Stimulated activated CD8-positive, alpha-beta memory T cell treated with anti-CD3 and anti-CD28 coated beads, Interleukin-4, amount 100 ng/mL, for 1 hour (primary cell): ENCODE measurements around the gene PRDM16.

ENCODE experiments used
- DNase-seq, 2 donors: peaks; one replicate each; pipeline ENCODE4 v3.0.0-alpha.2; 2020; ENCODE audit warnings: low read depth in 2 of 2, low spot score in 1 of 2

Gene PRDM16

DNA sequence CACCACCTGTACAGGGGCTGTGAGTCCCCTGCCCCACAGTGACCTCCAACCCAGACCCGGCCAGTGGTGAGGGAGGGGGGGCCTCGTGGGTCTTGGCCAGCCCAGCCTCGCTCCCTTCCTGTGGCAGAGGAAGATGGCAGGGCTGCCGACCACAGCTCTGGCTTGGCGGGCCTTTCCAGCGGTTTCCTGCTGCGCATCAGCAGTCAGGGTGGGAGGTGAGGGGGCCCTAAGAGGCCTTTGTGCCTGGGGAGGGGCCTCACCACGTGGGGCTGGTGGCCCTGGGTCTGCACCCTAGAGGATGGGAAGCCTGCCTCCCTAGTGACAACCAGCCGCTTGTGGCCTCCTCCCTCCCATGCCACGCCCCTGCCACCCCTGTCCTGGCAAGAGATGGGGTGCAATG, 312.9 kb downstream of the PRDM16 start:
- no peak for DNase-seq

DNA sequence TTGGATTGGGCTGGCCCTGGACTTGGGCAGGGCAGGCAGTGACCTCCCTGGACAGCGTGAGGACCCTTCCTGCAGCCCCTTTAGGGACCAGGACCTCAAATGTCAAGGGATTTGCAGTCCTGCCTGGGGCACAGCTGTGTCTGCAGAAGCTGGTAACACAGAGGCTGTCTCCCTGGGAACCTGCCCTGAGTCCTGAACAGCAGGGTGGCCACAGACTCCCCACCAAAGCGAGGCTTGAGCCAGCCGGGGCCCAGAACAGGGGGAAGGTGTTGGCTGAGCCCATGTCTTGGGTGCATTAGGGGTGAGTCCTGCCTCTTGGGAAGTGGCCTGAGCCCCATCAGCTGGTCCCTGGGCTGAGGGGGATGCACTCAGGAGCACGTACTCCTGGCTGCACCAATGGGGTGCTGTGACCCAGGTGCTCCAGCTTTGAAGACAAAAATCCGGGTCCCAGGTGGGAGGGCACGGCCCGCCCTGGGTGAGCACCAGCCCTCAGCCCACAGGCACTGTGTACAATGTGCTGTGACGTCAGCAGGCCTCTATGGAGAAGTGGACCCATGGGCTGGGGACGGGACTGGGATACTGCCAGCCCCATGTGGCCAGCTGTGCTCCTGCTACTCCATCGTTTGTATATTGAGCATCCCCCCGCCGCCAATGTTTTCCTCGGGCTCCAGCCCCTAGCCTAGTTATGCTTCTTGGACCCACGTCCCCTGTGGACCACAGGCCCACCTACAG, 313.5 kb downstream of the PRDM16 start:
- no peak for DNase-seq

DNA sequence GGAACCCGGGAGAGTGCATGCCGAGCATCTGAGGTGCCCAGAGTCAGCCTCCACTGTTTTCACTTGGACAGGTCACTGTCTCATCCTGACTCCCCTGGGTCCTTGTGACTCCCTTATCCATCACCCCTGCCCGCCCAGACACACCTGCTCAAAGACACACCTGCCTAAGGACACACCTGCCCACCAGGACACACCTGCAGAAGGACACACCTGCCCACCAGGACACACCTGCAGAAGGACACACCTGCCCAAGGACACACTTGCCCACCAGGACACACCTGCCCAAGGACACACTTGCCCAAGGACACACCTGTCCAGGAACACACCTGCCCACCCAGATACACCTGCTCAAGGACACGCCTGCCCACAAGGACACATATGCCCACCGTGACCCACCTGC, 314.7 kb downstream of the PRDM16 start:
- DNase-seq = no peak

DNA sequence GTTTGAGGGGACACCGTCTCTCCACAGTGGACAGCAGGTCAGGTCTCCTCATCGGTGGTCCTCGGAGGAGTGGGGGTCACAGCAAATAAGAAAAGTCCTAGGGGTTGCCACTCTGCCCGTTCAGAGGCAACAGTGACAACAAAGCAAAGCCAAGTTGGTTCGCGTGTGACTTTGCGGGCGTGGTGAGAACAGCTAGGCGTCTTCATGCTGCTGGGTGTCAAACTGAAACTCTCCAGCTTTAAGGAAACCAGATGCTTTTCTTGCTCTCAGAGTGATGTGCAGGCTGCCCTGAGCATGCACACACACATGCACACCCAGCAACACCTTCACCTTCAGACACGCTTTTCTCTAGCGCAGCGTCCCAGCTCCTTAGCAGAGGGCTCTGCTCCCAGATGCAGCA, 315.4 kb downstream of the PRDM16 start:
- peak in 1 of 2 donors; percentile 1 for DNase-seq

DNA sequence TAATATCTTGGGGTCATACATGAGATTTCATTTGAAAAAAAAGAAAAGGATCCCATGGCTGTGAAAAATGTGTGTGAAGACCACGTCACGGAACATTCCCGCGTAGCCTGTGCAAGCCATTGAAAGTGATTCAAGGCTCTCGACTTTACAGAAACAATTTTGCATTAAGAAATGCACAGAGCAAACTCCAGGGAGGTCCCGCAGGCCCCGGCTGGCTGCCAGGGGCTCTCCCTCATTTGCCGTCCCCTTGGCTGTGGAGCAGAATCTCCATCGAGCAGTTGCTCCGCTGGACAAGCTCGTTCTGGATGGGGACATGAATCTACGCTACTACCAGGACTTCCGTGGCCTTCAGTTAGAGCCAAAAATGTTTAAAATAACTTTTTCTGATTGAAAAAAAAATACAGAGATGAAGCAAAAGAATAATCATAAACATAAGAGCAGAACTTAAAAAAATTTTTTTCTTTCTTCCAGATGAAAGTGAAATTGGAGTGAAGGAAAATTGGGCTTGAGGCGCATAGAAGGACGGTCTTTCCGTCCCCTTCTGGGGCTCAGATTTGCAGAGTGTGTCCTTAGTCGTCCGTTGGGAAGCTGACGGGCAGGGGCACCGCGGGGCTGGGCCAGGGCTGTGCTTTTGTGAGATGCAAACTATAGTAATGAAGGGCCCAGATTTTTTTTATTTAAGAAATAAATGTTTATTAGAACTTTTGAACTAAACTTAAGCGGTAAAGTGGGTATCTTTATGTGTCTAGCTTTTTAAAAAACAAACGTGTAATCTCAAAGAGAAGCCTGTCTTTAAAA, 317.4 kb downstream of the PRDM16 start:
- DNase-seq = no peak

DNA sequence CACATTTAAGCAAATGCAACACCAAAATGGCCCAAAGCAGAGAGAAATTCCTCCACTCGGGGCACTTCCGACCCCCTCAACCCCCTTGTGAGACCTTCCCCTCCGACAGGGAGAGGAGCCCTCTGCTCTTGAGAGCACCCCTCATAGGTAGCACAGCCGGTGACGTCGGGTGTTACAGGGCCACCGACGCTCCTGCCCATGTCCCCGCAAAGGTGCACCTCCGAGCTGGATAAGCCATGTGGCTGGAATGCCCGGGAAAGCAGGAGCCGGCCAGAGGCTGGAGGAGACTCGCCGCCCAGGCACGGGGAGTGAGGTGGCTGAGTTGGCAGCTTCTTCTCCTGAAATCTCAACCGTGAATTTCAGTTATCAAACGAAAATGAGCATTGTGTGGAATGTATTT, 318.4 kb downstream of the PRDM16 start:
- DNase-seq = no peak

DNA sequence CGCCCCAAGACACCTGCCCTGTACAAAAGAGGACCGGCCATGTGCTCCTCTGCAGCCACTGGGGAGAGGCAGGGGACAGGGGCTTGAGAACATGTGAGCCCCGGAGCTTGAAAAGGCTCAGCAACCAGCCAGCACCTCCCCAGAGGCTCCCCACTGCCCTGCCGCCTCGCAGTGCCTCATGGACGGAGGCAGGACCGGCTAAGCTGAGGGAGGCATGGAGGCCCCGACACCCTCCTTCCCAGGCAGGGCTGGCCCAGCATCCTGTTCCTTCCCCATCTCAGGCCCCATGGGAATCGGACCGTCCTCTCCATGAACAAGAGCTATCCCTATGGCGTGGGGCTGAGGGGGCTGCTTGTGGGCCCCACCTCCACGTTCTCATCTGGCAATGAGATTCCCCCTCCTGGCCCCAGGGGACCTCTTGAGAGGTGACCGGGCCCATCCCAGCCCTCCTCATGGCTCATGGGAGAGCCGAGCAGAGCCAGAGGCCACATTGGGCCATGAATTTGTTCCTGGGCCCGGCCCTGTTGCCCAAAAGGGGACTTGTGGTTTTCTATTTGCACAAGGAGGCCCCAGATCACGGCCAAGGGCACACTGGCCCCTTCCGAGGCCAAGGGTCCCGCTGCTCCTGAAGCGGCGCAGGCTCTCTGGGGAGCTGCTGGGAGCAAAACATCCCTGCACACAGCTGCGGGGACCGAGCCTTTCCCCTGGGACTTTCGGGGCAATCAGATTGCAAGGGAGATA, 320.3 kb downstream of the PRDM16 start:
- no peak for DNase-seq

DNA sequence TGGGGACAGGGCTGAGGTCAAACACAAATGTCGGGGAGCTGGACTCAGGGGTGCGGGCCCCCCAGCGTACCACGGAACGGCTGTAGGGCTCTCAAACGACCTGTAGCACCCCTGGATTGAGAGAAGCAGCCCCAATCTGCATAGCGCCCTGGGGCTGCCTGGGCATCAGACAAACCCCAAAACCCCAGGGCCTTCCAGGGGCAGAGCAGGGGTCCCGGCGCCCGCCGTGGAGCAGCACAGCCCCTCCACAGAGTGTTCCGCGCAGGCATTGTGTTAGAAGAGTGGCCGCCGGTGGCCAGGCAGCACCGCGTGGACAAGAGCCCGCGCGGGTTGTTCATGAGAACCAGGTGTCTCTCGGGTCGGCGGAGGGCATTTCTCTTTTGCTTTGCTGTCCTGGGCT, 321.3 kb downstream of the PRDM16 start:
- no peak for DNase-seq

DNA sequence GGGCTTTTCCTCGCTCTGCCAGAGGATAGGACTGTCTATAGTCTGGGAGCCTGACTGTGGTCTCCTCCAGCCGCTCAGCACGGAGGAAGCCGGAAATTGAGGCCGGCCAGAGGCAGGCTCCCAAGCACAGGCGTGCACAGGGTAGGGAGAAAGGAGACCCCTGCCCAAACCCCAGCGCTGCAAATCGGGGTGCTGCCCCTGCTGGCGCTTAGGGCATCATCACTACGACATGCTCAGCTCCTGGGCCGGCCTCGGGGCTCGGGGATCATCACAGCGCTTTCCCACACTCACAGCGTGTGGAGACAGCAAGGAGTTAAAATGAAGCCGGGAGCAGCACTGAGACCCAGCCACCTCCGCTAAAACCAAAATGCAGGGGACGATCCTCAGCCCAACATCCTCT, 322.7 kb downstream of the PRDM16 start:
- DNase-seq = no peak

DNA sequence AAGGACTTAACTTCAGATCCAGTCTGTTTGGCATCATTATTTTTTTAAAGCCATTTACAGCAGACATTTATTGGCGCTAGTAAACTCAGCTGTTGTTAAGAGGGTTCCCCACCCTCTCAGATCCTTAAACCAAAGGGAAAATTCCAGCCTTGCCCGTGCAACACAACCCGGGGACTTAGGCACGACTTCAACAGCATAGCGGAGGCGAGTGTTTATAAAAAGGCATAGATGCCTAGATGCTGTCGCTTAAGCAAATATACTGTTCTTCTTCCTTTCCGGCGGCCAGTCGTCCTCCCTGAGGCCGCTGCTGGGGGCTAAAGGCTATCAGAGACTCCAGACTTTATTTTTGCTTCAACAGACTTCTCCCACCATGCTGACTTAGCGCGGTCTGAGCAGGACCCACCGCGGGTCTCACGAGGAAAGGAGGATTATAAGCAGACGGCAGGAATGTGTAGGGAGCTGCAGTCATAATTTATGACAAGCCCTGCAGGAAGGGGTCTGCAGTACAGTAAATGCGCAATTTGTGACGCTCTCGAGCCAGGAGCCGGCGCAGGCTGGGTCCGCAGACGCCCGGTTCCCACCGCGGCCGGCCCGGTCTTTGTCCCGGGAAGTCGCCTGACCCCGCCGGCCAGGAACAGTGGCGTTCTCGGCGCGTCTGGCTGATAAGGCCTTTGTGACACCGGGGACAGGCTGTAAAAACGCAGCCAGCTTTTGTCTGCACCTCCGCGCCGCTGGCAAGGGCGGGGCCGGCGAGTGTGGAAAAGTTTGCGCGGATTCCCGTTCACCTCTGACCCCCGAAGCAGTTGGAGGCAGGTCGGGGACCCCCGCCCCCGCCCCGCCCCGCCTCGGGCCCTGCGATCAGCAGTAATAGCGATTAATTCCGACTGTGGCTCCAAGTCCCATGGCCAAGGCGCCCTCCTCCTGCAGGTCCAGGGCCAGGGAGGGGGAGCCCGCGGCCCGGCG, 324.3 kb downstream of the PRDM16 start:
- DNase-seq = no peak

DNA sequence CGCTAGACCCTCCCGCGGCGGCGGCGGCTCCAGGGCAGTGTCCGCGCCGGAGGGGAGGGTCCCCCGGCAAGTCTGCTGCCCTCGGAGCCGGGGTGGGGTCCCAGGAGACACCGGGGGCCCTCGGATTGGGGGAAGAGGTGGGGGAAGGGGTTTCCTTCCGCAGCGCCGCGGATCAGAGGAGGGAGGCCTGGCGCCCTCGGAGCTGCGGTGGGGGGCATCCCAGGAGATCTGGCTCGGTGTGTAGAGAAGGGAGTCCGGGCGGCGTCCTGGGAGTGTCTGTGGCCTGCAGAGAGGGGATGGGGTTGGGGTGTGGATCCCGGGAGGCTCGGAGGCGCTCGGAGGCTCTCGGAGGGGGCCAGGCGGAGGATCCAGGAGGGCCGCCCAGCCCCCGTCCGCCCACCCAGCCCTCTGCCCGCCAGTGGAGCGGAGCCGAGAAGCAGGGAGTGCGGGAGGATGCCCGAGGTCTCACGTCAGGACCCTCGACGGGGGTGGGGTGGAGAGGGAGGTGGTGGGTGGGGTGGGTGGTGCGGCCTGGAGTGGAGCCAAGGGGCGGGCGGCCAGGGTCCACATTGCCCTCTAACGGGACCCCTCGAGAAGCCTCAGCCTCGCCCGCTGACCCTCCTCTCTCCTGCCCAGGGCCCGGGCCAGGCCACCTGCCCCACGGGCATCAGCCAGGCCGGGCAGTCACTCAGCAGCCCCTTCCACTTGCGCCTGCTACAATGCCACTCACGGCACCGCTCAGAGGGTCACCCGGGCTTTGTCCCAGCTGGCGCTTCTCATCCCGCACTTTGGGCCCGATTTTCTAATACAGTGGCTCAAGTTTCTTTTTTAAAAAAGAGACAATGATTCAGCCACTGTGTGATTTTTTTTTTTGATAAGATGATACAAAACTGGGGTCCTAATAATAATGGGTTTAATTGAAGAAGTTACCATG, 325.3 kb downstream of the PRDM16 start:
- no peak for DNase-seq

DNA sequence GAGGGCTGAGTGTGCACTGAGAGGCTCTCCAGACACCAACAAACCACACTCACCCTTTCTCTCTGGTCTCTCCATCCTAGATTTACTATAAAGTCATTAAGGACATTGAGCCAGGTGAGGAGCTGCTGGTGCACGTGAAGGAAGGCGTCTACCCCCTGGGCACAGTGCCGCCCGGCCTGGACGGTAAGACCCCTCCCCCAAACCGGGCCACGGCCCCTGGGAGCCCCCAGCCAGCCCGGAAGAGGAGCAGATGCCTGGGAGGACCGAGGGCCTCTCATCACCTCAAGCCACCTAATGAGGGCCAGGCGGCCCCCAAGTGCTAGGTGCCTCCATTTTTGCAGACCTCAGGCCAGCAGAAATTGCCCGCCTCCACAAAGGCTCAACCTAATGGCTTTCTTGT, 327.4 kb downstream of the PRDM16 start:
- no peak for DNase-seq

DNA sequence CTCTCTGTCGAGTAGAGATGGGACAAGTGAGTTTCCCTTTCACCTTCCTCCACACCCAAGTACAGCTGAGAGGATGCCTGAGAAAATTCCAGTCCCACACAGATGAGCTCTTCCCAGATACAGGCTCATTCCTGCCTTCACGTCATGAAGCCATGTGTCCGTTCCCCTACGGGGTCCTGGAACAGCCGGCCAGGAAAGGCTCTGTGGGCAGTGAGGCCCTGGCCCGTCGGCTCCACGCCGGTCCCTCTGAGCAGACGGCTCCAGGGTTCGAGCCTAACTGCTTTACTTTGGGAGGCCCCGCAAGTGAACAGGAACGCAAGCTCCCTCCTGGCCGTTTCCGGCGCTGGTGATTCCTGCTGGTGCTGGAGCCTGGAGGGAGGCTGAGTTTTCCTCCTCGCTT, 328.3 kb downstream of the PRDM16 start:
- no peak for DNase-seq

DNA sequence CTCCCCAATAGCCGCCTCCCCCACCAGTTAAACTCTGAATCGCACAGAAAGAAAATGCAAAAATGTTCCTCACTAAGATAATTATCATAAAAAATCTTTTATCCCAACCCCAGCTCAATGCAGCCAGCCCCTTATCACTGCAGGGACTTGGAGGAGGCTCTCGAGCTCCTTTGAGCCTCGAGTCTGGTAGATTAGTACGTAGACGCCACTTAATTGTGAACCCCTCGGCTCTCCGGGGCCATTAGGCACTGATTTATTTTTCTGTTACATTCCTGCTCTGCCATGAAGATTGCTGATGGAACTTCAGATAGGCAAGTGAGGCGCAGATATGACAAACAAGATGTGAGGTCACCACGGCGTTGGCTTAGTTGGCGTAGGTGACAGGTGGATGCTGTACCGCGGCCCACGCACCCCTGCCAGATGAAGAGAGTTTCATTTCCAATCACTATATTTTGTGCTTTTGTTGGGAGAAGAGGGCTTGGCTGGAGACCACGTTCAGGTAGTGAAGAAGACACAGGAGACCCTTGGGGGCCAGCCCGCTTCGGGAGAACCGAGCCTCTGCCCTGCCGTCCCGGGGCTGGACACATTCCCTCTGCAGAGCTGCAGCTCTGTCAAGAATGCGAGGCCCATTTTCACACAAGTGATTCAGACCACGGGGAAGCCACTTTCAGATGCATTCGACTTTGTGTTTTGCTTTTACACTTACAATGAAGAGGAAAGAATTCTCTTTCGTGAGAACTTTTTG, 329.6 kb downstream of the PRDM16 start:
- no peak for DNase-seq

DNA sequence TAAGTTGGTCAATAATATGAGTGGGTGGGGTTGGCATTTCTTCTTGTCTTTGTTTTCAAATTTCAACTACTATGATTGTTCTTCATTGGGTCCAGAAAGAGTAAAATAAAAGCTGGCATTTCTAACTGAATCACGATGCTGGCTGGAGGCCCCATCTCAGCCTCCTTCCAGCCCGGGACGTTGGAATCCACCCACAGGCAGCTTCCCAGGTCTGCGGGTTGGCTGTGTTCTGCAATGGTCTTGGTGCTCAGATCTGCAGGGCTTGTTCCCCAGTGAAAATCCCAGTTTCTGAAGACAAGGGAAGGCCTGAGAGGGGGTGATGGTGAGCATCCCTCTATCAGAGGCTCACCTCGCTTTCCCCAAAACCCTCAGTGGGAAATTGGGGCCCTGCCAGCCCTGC, 330.7 kb downstream of the PRDM16 start:
- DNase-seq = no peak

DNA sequence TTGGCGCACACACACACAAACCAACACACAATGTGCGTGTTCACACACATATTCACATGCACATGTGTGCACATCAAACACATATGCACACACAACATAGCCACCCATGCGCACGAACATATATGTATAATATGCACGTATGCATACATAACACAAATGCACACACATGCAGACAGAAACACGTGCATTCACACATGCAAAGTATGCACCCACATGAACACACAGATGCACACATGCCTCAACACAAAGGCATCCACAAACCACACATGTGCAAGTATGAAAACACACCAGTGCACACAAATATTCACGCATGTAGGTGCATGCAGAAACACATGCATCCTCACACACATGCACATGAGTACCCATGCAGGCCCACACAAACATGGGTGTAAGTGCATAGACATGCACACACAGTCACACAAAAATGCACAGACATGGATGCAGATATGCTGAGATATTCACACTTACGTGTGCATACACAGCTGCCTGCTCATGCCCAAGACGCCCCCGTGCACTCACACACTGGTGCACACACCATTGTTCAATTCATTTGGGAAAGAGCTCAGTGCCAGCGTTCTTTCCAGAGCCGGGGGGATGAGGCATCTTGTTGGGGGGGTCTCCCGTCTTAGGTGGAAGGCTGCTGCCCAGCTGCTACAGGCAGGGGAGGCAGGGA, 332.7 kb downstream of the PRDM16 start:
- no peak for DNase-seq

DNA sequence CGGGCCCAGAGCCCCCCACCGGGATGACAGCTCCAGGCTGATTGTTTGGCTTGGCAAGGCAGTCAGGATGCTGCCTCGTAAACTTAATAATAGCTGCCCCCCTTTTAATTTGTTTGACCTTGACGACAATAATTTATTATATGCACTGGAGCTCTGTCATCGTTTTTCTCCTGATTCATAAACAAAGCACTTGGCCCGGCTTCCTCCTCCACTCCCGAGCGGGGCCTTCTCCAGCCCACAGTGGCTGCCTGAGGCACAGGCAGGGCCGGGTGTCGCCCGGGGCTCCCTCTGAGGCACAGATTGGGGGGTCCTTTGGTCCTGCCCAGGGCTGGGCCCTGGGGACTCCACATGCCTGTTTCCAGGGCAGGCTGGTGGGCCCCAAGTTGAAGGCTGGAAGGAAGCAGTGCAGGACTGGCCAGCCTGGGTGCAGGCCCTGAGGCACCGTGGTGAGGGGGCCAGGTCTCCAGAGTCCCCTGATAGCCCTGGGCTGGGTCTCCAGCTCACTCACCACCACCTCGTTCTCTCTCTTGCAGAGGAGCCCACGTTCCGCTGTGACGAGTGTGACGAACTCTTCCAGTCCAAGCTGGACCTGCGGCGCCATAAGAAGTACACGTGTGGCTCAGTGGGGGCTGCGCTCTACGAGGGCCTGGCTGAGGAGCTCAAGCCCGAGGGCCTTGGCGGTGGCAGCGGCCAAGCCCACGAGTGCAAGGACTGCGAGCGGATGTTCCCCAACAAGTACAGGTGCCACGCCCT, 333.4 kb downstream of the PRDM16 start:
- DNase-seq = no peak

DNA sequence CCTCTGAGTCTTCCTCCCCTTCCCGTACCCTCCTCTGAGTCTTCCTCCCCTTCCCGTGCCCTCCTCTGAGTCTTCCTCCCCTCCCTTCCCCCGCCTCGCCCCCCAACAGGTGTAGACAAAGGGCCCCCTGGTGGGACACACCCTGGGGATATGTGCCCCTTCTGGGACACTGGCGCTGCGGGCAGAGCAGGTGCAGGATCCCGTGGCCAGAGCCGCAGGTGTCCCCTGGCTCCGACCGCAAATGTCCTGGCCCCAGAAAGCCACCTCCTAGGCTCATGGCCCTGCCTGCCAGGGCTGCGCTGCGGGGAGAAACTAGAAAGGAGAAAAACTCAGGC, 334.0 kb downstream of the PRDM16 start:
- no peak for DNase-seq
